DOHH2 (cell line): ENCODE data around the gene TRMT1L.

ENCODE experiments used
- H3F3A ChIP-seq: fragments of 200-600 bp; sonication (generic), shearing (Covaris generic); 2 replicates; pipeline ENCODE4 v1.6.0; 2016; ENCODE audit warnings: antibody characterized with exemption, mild to moderate bottlenecking; ENCODE audit not compliant: control insufficient read depth, insufficient read depth
- H3K27ac ChIP-seq: fragments of 200-600 bp; sonication (generic); 2 replicates; pipeline ENCODE4 v1.5.1; 2014; ENCODE audit warnings: low read depth, mild to moderate bottlenecking, low read length, moderate library complexity
- H3K27me3 ChIP-seq: fragments of 200-600 bp; sonication (generic); 2 replicates; pipeline ENCODE4 v1.6.1; 2014; ENCODE audit warnings: mild to moderate bottlenecking, low read length, mixed read lengths; ENCODE audit not compliant: control insufficient read depth
- H3K36me3 ChIP-seq: fragments of 200-600 bp; sonication (generic); 2 replicates; pipeline ENCODE4 v1.6.1; 2014; ENCODE audit warnings: mild to moderate bottlenecking, low read length, moderate library complexity, mixed read lengths; ENCODE audit not compliant: control insufficient read depth
- H3K4me1 ChIP-seq: fragments of 200-600 bp; sonication (generic); 2 replicates; pipeline ENCODE4 v1.6.1; 2014; ENCODE audit warnings: mild to moderate bottlenecking, low read length, mixed read lengths; ENCODE audit not compliant: control insufficient read depth
- H3K4me2 ChIP-seq: fragments of 200-600 bp; sonication (generic); 2 replicates; pipeline ENCODE4 v1.6.0; 2014; ENCODE audit warnings: mild to moderate bottlenecking, low read length, moderate library complexity
- H3K4me3 ChIP-seq: fragments of 200-600 bp; sonication (generic); 2 replicates; pipeline ENCODE4 v1.5.1; 2014; ENCODE audit warnings: mild to moderate bottlenecking, low read length, mixed read lengths
- H3K79me2 ChIP-seq: fragments of 200-600 bp; sonication (generic); 2 replicates; pipeline ENCODE4 v1.6.1; 2014; ENCODE audit warnings: mild to moderate bottlenecking, low read length, mixed read lengths; ENCODE audit not compliant: control insufficient read depth
- H3K9me2 ChIP-seq: fragments of 200-600 bp; sonication (generic); replicated peaks from 2 replicates; pipeline ENCODE4 v1.6.1; 2014; ENCODE audit warnings: mild to moderate bottlenecking, low read length, mixed read lengths; ENCODE audit not compliant: control insufficient read depth
- H3K9me3 ChIP-seq: fragments of 200-600 bp; sonication (generic); 2 replicates; pipeline ENCODE4 v1.6.1; 2014; ENCODE audit warnings: antibody characterized with exemption, low read length, mixed read lengths; ENCODE audit not compliant: control insufficient read depth, insufficient read depth
- H4K20me1 ChIP-seq: fragments of 200-600 bp; sonication (generic); 2 replicates; pipeline ENCODE4 v1.6.0; 2014; ENCODE audit warnings: low read depth, mild to moderate bottlenecking, antibody characterized with exemption, low read length, moderate library complexity; ENCODE audit not compliant: control insufficient read depth, insufficient read depth
- CTCF ChIP-seq: fragments of 200-600 bp; sonication (generic); IDR thresholded peaks from one replicate; pipeline ENCODE4 v1.5.1; 2014; ENCODE audit warnings: antibody characterized with exemption, mild to moderate bottlenecking, low read depth, low read length; ENCODE audit not compliant: poor library complexity, severe bottlenecking
- EZH2phosphoT487 ChIP-seq: fragments of 200-600 bp; sonication (generic); IDR thresholded peaks from 2 replicates; pipeline ENCODE4 v1.6.1; 2017; ENCODE audit warnings: borderline replicate concordance, mild to moderate bottlenecking, antibody characterized with exemption, low read length, moderate library complexity, mixed read lengths

TRMT1L gene

GRCh38 chr1:185137896-185138545 is 18.7 kb downstream of the TRMT1L start:
- H3K9me3 ChIP-seq = no peaks in the 10 kb centered on the region
- no peaks in the 10 kb centered on the region for H3K79me2 ChIP-seq
- no peaks in the 10 kb centered on the region for H3K4me1 ChIP-seq
- H3K4me2 ChIP-seq = no peak overlapping the region
- no peaks in the 10 kb centered on the region for H4K20me1 ChIP-seq
- no peaks in the 10 kb centered on the region for H3K9me2 ChIP-seq
- TF ChIP-seq CTCF = no peak
- TF ChIP-seq EZH2phosphoT487 = no peak
- no peaks in the 10 kb centered on the region for H3K27me3 ChIP-seq
- no peaks in the 10 kb centered on the region for H3F3A ChIP-seq
- peaks cover 58% of the 10 kb centered on the region for H3K36me3 ChIP-seq
- no peak overlapping the region for H3K4me3 ChIP-seq
- no peak overlapping the region for H3K27ac ChIP-seq

DNA sequence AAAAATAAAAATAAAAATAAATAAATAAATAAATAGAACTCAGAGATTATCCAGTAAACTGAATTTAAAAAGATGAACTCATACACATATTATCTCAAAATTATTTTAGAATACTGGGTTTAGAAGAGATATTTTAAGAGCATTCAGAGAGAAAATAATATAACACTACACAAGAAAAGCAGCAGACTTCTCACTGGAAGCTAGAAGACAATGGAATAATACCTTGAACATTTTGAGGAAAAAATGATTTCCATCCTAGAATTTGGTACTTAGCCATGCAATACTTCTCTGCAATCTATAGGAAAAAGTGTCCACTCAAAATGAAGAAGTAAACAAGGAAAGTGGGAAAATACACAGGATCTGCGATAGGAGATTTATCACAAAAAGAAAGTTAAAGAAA is 24.2 kb downstream of the TRMT1L start:
- Histone ChIP-seq H3K27ac (no peak overlapping the region), H3K9me3 (no peaks in the 10 kb centered on the region), H3K4me3 (no peak overlapping the region), H3K36me3 (peaks cover 66% of the 10 kb centered on the region), H3K4me2 (no peak overlapping the region), H3K9me2 (no peaks in the 10 kb centered on the region), H4K20me1 (no peaks in the 10 kb centered on the region), H3K27me3 (no peaks in the 10 kb centered on the region), H3K79me2 (no peaks in the 10 kb centered on the region), H3F3A (no peaks in the 10 kb centered on the region), H3K4me1 (no peaks in the 10 kb centered on the region)
- TF ChIP-seq CTCF = no peak
- no peak for TF ChIP-seq EZH2phosphoT487

DNA sequence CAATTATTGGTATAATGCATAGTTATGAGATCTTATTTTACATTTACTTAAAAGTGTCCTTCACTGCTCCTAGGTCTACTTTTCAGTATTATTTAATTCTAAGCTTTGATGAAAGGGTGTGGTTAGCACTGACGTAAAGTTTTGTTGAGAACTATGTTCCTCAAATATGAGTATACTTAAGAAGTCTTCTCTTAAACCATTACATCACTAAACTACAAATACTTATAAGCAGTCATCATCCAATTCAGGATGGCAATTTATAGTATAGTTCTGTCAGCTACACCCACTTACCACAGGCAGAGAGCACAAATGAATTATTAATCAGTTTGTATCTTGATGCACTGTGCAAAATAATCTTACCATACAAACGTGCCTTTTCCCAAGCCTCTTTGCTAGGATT is 27.0 kb downstream of the TRMT1L start:
- TF ChIP-seq EZH2phosphoT487 (no peak), CTCF (no peak)
- Histone ChIP-seq H3K36me3 (peaks cover 58% of the 10 kb centered on the region), H3K9me2 (no peaks in the 10 kb centered on the region), H3K4me2 (no peak overlapping the region), H3K27me3 (no peaks in the 10 kb centered on the region), H3K4me3 (no peak overlapping the region), H4K20me1 (no peaks in the 10 kb centered on the region), H3K9me3 (no peaks in the 10 kb centered on the region), H3K4me1 (no peaks in the 10 kb centered on the region), H3K27ac (no peak overlapping the region), H3F3A (no peaks in the 10 kb centered on the region), H3K79me2 (no peaks in the 10 kb centered on the region)
